Neural cell (in vitro differentiated cells): ENCODE data around the gene TOLLIP.

Experiments used
- CTCF ChIP-seq: fragments of 450-650 bp; IDR thresholded peaks from 2 replicates; pipeline ENCODE4 v1.5.1; 2014; ENCODE audit warnings: antibody characterized with exemption, mild to moderate bottlenecking, moderate library complexity; ENCODE audit not compliant: poor library complexity, severe bottlenecking
- EZH2 ChIP-seq: fragments of 200-600, 300-800 bp; shearing (Covaris generic), sonication (generic); IDR thresholded peaks from 2 replicates; pipeline ENCODE4 v1.6.1; 2014; ENCODE audit warnings: antibody characterized with exemption, low read length, borderline replicate concordance, mild to moderate bottlenecking; ENCODE audit not compliant: insufficient read depth, poor library complexity, severe bottlenecking

GRCh38 chr11:1290052-1291040 lies 19.1 kb downstream of the TOLLIP start:
- TF ChIP-seq CTCF (no peak), EZH2 (no peak)
